ENCODE data around the gene GJD4. TPM values are rescaled to one million over a fixed set of nuclear protein-coding genes. Genes with fewer than 3 reads are reported as not detected.

The GJD4 gene
- total RNA-seq, 2 donors from 2014 or later, result 1.1 TPM; not detected in 1

DNA sequence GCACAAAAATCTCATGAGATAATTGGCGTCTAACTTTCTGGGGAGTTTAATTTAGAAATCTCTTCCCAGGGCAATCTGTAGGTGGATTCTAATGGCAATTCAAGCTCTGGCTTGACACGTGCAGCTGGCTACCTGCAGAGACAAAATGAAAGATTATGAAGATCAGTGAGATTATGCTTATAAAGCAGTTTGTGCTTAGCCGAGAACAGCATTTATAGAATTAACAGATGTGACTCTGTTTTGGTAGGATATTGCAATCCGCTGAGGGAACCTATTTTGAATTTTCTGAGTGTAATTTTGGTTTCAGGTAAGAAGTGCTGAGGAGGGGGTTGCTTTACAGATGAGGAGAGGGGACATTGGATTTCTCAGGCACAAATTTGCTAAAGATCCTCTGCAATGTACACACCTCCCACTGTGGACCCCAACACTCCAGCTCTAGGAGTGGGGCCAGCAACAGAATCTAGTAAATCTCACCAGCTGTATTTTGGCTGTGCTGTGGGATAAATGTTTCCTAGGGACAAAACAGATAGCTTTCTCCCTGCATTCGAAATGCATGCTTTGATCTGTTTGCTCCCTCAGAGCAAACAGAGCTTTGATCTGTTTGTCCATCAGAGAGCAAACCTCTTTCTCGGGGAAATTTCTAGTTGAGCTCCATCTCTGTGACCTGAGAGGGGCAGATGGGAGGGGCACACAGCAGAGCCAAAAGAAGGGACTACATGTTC is 7.4 kb downstream of the GJD4 start:
- Histone ChIP-seq H3K9me3 (no peaks in the 10 kb centered on the region), H3K4me1 (replicated peaks) (no peaks in the 10 kb centered on the region), H3K27ac (no peak overlapping the region), H3K36me3 (no peaks in the 10 kb centered on the region), H3K27me3 (replicated peaks; ENCODE audit: insufficient read depth) (no peaks in the 10 kb centered on the region), H3K4me3 (no peak overlapping the region)
- intact Hi-C loops (cut with DNase I), result no loop called here
- no peak for TF ChIP-seq POLR2A (IDR thresholded peaks at IDR 0.05)
- no peak for TF ChIP-seq POLR2AphosphoS5 (IDR thresholded peaks at IDR 0.05)
- TF ChIP-seq, protein P1, sequence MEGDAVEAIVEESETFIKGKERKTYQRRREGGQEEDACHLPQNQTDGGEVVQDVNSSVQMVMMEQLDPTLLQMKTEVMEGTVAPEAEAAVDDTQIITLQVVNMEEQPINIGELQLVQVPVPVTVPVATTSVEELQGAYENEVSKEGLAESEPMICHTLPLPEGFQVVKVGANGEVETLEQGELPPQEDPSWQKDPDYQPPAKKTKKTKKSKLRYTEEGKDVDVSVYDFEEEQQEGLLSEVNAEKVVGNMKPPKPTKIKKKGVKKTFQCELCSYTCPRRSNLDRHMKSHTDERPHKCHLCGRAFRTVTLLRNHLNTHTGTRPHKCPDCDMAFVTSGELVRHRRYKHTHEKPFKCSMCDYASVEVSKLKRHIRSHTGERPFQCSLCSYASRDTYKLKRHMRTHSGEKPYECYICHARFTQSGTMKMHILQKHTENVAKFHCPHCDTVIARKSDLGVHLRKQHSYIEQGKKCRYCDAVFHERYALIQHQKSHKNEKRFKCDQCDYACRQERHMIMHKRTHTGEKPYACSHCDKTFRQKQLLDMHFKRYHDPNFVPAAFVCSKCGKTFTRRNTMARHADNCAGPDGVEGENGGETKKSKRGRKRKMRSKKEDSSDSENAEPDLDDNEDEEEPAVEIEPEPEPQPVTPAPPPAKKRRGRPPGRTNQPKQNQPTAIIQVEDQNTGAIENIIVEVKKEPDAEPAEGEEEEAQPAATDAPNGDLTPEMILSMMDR (IDR thresholded peaks at IDR 0.05), result no peak
- DNase-seq (ENCODE audit: low spot score), result no peak
- 33% methylated on average over 6 of the region's 6 CpGs for WGBS

DNA sequence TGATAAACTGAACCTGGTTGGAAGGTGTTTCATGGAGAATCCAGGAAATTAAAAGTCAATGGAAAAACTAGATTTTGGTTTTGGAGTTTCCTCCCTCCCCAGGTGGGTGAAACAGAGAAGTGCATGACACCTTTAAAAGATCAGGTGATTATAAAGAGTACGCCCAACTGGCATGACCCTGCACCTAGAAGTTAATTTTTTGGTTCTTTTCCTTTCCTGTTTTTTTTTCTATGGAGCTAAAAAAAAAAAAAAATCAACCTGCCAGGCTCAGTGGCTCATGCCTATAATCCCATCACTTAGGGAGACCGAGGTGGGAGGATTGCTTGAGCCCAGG is 7.9 kb downstream of the GJD4 start:
- no peak for DNase-seq (ENCODE audit: low spot score)
- Histone ChIP-seq H3K27me3 (replicated peaks; ENCODE audit: insufficient read depth) (no peaks in the 10 kb centered on the region), H3K4me3 (no peak overlapping the region), H3K9me3 (no peaks in the 10 kb centered on the region), H3K36me3 (no peaks in the 10 kb centered on the region), H3K27ac (no peak overlapping the region), H3K4me1 (replicated peaks) (no peaks in the 10 kb centered on the region)
- TF ChIP-seq POLR2AphosphoS5 (IDR thresholded peaks at IDR 0.05) (no peak), POLR2A (IDR thresholded peaks at IDR 0.05) (no peak)
- TF ChIP-seq, protein P1 (IDR thresholded peaks at IDR 0.05), result no peak
- WGBS, result 60% methylated on average over 2 of the region's 2 CpGs
- intact Hi-C loops (cut with DNase I), result no loop called here

DNA sequence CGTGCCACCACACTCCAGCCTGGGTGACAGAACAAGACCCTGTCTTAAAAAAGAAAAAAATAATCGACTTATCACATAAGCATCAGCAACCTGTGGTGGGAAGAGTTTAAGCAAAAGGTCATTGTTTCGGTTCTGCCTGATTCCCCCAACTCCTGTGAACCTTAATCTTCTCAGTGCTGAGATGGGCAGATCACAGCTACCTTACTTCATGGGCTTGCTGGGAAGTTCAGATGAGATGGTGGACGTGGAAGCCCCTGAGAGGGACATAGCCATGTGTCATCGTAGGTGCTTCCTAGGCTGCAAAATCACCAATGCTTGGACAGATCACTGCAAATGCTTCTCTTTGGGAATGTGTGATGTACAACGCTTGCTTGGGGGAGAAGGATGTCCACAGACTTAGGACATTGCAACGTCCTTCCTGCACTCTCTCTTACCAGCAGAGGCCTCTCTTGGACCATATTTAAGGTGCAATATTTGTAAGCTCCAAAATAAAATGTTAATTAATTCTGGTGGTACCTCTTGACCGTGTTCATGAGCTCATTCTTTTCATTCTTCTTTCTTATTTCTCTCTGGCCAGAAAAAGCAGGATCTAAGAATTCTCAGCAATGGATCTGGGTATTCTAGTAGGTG is 8.6 kb downstream of the GJD4 start:
- no peak for DNase-seq (ENCODE audit: low spot score)
- Histone ChIP-seq H3K27me3 (replicated peaks; ENCODE audit: insufficient read depth) (no peaks in the 10 kb centered on the region), H3K9me3 (no peaks in the 10 kb centered on the region), H3K36me3 (no peaks in the 10 kb centered on the region), H3K4me3 (no peak overlapping the region), H3K4me1 (replicated peaks) (no peaks in the 10 kb centered on the region), H3K27ac (no peak overlapping the region)
- TF ChIP-seq, protein P1 (IDR thresholded peaks at IDR 0.05), result no peak
- TF ChIP-seq POLR2AphosphoS5 (IDR thresholded peaks at IDR 0.05) (no peak), POLR2A (IDR thresholded peaks at IDR 0.05) (no peak)
- WGBS, result 57% methylated on average over 8 of the region's 8 CpGs
- intact Hi-C loops (cut with DNase I), result no loop called here

DNA sequence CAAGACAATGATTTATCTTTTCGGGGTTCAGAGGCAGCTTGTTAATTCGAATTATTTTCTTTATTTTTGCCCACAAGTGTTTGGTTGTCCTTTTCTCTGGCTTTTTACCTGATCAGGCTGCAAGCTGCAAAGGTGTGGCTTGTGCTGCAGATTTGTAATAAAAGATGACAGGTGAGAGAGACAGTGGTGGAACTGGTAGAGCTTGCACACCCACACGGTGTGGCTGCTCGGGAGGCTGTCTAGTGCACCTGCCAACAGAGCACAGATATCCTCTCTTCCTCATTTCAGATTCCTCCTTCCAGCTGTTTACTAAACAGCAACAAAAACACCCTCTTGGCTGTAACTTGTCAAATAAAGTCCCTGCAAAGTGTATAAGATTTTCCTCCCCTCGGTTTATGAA is 9.2 kb downstream of the GJD4 start:
- no peak for DNase-seq (ENCODE audit: low spot score)
- Histone ChIP-seq H3K4me1 (replicated peaks) (no peaks in the 10 kb centered on the region), H3K4me3 (no peak overlapping the region), H3K36me3 (no peaks in the 10 kb centered on the region), H3K27ac (no peak overlapping the region), H3K27me3 (replicated peaks; ENCODE audit: insufficient read depth) (no peaks in the 10 kb centered on the region), H3K9me3 (no peaks in the 10 kb centered on the region)
- intact Hi-C loops (cut with DNase I), result no loop called here
- WGBS, result 47% methylated on average over 5 of the region's 5 CpGs
- TF ChIP-seq POLR2AphosphoS5 (IDR thresholded peaks at IDR 0.05) (no peak), POLR2A (IDR thresholded peaks at IDR 0.05) (no peak)
- TF ChIP-seq, protein P1 (IDR thresholded peaks at IDR 0.05), result no peak

DNA sequence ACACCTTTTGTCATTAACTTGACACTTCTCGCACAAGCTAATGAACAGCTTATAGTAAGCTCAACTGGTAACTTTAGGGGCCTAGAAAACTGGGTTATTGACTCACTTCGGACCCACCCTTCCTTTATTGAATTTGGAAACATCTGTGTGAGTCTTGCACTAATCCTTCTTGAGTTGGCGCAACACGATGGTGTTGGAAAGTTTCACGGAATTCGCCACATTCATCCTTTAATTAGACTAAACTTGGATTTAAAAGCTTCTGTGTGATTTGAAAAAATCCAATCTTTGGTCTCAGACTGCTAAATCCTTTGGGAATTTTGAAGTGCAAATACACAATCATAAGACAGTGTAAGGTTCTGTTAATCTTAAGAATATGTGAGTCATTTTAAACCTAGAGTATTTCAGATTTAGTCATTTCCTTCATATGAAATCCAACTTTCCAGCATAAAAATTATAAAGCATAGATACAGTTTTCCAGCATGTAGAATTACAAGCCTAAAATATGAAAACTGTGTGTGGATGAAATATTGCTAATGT is 21.9 kb downstream of the GJD4 start:
- no peak overlapping the region for H3K27ac ChIP-seq
- no peaks in the 10 kb centered on the region for H3K27me3 ChIP-seq (replicated peaks; ENCODE audit: insufficient read depth)
- no peaks in the 10 kb centered on the region for H3K4me1 ChIP-seq (replicated peaks)
- no peak overlapping the region for H3K4me3 ChIP-seq
- DNase-seq (ENCODE audit: low spot score), result no peak
- TF ChIP-seq POLR2AphosphoS5 (IDR thresholded peaks at IDR 0.05) (no peak), POLR2A (IDR thresholded peaks at IDR 0.05) (no peak)
- TF ChIP-seq, protein P1 (IDR thresholded peaks at IDR 0.05), result no peak
- intact Hi-C loops (cut with DNase I), result no loop called here
- WGBS, result 81% methylated on average over 6 of the region's 6 CpGs
- no peaks in the 10 kb centered on the region for H3K36me3 ChIP-seq
- no peaks in the 10 kb centered on the region for H3K9me3 ChIP-seq

Data from prostate gland (tissue), 2 donors.